DOHH2 (cell line): ENCODE results near the gene MRPL33.

Experiments used
- EZH2phosphoT487 ChIP-seq: fragments of 200-600 bp; sonication (generic); IDR thresholded peaks from 2 replicates; pipeline ENCODE4 v1.6.1; 2017; ENCODE audit warnings: borderline replicate concordance, mild to moderate bottlenecking, antibody characterized with exemption, low read length, moderate library complexity, mixed read lengths
- TF ChIP-seq, protein P1 (sequence below): fragments of 200-600 bp; sonication (generic); IDR thresholded peaks from one replicate; pipeline ENCODE4 v1.5.1; 2014; ENCODE audit warnings: antibody characterized with exemption, mild to moderate bottlenecking, low read depth, low read length; ENCODE audit not compliant: poor library complexity, severe bottlenecking

DNA sequence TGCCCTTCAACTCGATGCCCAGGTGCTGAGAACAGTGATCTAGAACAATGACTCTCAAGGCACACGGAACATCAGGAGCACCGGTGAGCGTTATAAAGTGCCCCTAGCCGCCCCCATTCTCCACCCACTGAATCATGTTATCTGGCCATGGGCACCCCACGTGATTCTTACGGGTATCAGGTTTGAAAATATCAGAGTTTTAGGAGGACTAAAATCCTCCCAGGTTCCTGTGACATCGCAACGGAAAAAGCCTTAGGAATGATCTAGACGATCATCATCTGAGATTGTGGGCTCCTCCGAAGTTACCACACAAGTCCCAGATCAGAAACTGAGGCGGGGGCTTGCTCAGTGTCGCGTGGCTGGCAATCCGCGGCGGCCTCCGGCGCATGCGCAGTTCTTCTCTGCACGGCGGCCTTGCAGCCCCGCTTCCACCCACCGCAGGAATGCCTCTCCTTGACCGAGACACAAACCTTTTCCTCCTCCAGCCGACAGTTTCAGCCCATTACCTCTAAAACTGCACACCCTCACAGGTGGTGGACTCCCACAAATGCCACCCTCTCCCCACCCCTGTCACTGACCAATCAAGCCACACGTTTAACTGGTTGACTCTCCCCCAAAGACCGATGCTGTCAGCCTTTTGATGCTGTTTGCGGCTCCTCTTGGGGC, 5.8 kb upstream of the MRPL33 start:
- TF ChIP-seq, protein P1, sequence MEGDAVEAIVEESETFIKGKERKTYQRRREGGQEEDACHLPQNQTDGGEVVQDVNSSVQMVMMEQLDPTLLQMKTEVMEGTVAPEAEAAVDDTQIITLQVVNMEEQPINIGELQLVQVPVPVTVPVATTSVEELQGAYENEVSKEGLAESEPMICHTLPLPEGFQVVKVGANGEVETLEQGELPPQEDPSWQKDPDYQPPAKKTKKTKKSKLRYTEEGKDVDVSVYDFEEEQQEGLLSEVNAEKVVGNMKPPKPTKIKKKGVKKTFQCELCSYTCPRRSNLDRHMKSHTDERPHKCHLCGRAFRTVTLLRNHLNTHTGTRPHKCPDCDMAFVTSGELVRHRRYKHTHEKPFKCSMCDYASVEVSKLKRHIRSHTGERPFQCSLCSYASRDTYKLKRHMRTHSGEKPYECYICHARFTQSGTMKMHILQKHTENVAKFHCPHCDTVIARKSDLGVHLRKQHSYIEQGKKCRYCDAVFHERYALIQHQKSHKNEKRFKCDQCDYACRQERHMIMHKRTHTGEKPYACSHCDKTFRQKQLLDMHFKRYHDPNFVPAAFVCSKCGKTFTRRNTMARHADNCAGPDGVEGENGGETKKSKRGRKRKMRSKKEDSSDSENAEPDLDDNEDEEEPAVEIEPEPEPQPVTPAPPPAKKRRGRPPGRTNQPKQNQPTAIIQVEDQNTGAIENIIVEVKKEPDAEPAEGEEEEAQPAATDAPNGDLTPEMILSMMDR, result no peak
- no peak for TF ChIP-seq EZH2phosphoT487
